ENCODE measurements around the gene GABRR3. TPM values are rescaled to one million over a fixed set of nuclear protein-coding genes. Genes with fewer than 3 reads are reported as not detected.

GABRR3 gene
- total RNA-seq, 1 donor from 2014 or later, result not detected

DNA sequence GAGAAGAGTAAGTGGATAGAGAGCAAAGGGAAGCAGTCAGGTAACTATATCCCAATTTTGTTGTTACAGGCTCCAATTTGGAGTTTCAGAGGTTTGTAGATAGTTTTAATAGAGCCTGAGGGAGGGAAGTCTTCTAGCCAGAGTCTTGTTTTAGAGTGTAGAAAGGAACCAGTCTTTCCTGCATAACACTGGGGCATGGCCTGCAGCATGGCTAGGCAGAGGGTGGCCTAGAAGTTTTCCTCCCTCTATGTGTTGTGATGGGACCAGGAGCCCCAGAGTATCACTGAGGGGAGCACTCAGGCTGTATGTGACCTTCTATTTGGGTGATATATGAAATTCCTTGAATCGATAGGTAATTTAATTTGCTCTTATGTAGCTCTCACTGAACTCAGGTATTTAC is 22.5 kb upstream of the GABRR3 start:
- no peak overlapping the region for H3K27ac ChIP-seq (replicated peaks)
- H3K27me3 ChIP-seq (ENCODE audit: low read depth), result no peaks in the 10 kb centered on the region
- no peaks in the 10 kb centered on the region for H3K9me3 ChIP-seq (replicated peaks)
- H3K4me1 ChIP-seq, result no peaks in the 10 kb centered on the region
- H3K36me3 ChIP-seq, result no peaks in the 10 kb centered on the region
- DNase-seq, result no peak
- H3K4me3 ChIP-seq, result no peak overlapping the region
- intact Hi-C loops (cut with micrococcal nuclease), result no loop called here
- TF ChIP-seq, protein P1, sequence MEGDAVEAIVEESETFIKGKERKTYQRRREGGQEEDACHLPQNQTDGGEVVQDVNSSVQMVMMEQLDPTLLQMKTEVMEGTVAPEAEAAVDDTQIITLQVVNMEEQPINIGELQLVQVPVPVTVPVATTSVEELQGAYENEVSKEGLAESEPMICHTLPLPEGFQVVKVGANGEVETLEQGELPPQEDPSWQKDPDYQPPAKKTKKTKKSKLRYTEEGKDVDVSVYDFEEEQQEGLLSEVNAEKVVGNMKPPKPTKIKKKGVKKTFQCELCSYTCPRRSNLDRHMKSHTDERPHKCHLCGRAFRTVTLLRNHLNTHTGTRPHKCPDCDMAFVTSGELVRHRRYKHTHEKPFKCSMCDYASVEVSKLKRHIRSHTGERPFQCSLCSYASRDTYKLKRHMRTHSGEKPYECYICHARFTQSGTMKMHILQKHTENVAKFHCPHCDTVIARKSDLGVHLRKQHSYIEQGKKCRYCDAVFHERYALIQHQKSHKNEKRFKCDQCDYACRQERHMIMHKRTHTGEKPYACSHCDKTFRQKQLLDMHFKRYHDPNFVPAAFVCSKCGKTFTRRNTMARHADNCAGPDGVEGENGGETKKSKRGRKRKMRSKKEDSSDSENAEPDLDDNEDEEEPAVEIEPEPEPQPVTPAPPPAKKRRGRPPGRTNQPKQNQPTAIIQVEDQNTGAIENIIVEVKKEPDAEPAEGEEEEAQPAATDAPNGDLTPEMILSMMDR (IDR thresholded peaks at IDR 0.05; ENCODE audit: borderline replicate concordance), result no peak

DNA sequence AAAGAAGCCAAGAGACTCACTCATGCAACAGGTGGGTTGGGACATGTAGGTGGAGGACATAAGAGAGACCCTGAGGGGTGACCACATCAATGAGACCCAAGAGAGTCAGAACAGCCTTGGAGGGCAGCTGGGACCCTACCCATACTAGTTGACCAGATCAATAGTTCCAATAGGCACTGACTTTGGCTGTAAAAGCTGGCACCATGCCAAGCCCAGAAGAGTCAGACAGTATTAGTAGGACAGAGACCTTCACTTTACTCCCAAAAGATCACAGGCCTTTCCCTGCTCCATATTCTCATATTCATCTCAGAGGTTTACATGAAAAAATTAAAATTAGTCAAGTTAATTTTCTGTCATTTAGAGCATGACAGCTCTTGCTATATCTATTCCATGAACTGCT is 20.9 kb upstream of the GABRR3 start:
- TF ChIP-seq, protein P1 (IDR thresholded peaks at IDR 0.05; ENCODE audit: borderline replicate concordance), result no peak
- no peak for DNase-seq
- H3K27ac ChIP-seq (replicated peaks), result no peak overlapping the region
- no peaks in the 10 kb centered on the region for H3K27me3 ChIP-seq (ENCODE audit: low read depth)
- intact Hi-C loops (cut with micrococcal nuclease), result no loop called here
- H3K4me1 ChIP-seq, result no peaks in the 10 kb centered on the region
- no peaks in the 10 kb centered on the region for H3K36me3 ChIP-seq
- no peaks in the 10 kb centered on the region for H3K9me3 ChIP-seq (replicated peaks)
- H3K4me3 ChIP-seq, result no peak overlapping the region

DNA sequence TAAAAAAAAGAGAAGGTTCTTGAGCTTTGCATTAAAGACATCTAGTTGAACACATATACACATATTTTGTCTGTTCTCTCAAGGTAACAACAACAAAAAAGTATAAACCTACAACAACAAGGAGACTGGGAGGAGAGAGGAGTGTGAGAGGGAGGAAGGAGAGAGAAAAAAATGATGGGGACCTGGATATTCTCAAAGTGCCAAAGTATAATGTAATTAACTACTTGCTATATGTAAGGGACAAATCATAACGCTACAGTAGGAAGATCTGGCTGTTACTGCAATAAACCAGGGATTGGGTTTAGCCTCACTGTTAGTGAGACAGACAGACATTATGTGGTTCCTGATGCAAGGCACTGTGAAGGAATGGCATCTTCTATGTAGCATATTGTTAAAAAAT is 14.2 kb upstream of the GABRR3 start:
- TF ChIP-seq, protein P1 (IDR thresholded peaks at IDR 0.05; ENCODE audit: borderline replicate concordance), result no peak
- H3K27me3 ChIP-seq (ENCODE audit: low read depth), result no peaks in the 10 kb centered on the region
- H3K4me1 ChIP-seq, result no peaks in the 10 kb centered on the region
- H3K4me3 ChIP-seq, result no peak overlapping the region
- DNase-seq, result no peak
- no peaks in the 10 kb centered on the region for H3K9me3 ChIP-seq (replicated peaks)
- H3K27ac ChIP-seq (replicated peaks), result no peak overlapping the region
- intact Hi-C loops (cut with micrococcal nuclease), result no loop called here
- no peaks in the 10 kb centered on the region for H3K36me3 ChIP-seq

DNA sequence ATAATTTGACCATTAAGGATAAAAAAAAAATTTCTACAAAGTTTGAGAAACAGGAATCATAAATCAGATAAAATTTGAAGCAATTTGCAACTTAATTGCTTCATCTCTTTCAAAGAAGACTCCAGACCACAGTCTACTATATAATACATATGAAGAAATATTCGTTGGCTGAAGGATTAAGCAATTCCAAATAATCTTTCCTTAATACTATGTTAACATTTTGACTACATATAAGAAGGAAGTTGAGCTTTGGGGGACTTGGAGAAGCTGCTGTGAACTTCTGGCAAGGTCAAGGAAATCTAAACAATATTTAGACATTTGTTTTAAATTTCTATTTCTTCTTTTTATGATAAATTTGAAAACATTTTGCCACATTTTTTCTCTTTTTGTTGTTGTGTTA is 13.5 kb upstream of the GABRR3 start:
- Histone ChIP-seq H3K27ac (replicated peaks) (no peak overlapping the region), H3K4me1 (no peaks in the 10 kb centered on the region), H3K4me3 (no peak overlapping the region), H3K9me3 (replicated peaks) (no peaks in the 10 kb centered on the region), H3K27me3 (ENCODE audit: low read depth) (no peaks in the 10 kb centered on the region), H3K36me3 (no peaks in the 10 kb centered on the region)
- DNase-seq, result no peak
- TF ChIP-seq, protein P1 (IDR thresholded peaks at IDR 0.05; ENCODE audit: borderline replicate concordance), result no peak
- intact Hi-C loops (cut with micrococcal nuclease), result no loop called here

DNA sequence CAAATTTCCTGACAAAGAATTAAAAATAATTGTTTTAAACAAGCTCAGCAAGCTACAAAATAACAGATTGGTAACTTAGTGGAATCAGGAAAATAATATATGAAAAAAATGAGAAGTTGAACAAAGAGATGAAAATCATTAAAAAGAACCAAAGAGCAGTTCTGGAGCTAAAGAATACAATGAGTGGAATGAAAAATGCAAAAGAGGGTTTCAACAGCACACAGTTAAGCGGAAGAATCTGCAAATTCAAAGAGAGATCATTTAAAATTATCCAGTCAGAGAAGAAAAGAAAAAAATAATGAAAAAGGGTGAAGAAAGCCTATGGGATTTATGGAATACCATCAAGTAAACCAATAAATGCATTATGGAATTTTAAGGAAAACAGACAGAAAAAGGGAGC is 6.2 kb upstream of the GABRR3 start:
- intact Hi-C loops (cut with micrococcal nuclease), result loop anchor here (5.0 kb wide), 1 partner anchor 286 kb away; no protein-coding TSS in a partner anchor

More for the DNA sequence above, 6.2 kb upstream of the GABRR3 start:
- Histone ChIP-seq H3K4me1 (peaks cover 5% of the 10 kb centered on the region), H3K27ac (replicated peaks) (no peak overlapping the region), H3K9me3 (replicated peaks) (peaks cover 17% of the 10 kb centered on the region), H3K4me3 (no peak overlapping the region), H3K27me3 (ENCODE audit: low read depth) (peaks cover 22% of the 10 kb centered on the region), H3K36me3 (no peaks in the 10 kb centered on the region)
- TF ChIP-seq, protein P1 (IDR thresholded peaks at IDR 0.05; ENCODE audit: borderline replicate concordance), result no peak
- DNase-seq, result no peak

Measured in left ventricle myocardium inferior (tissue), 1 donor.